Measurements from ENCODE around the gene FXYD6. TPM values are rescaled to one million over a fixed set of nuclear protein-coding genes. Genes with fewer than 3 reads are reported as not detected.

FXYD6 gene
- total and polyA plus RNA-seq, 2 of the 8 experiments (the other 6 are each of a cell fraction or from before 2014, with no cell fraction given) = 44.6 to 117 TPM

GRCh38 chr11:117873828-117874125, 2.7 kb downstream of the FXYD6 start:
- H3K79me2 ChIP-seq (ENCODE audit: control insufficient read depth in 1 of 2, insufficient read depth in 2 of 2, low read length in 2 of 2) = peaks cover 0 to 39% of the 10 kb centered on the region in 2 experiments; a peak in 1 of 4 replicates
- 97% methylated on average over 8 of the region's 8 CpGs; no CpG with 5 or more reads in 1 of the 2 experiments for WGBS, 2 experiments (ENCODE audit: extremely low coverage in 1 of 2, insufficient coverage in 1 of 2, insufficient read length in 1 of 2, insufficient replicate concordance in 2 of 2, low coverage in 1 of 2, low lambda C conversion rate in 2 of 2, missing lambda C conversion rate in 1 of 2)
- no peak overlapping the region for H2BK120ac ChIP-seq (replicated peaks; ENCODE audit: low read depth, low read length)
- H3K9me3 ChIP-seq (ENCODE audit: insufficient read depth in 2 of 2, low read depth in 1 of 2, low read length in 1 of 2) = no peaks in the 10 kb centered on the region
- no peak overlapping the region for H4K8ac ChIP-seq (ENCODE audit: extremely low read depth, insufficient read depth, low read length)
- peak overlapping the region in 2 of 4 experiments; percentile 40 to 86; a peak in 1 of 8 replicates for H3K4me3 ChIP-seq (ENCODE audit: extremely low read depth in 1 of 4, insufficient read depth in 2 of 4, low read depth in 3 of 4, low read length in 4 of 4)
- H3K23me2 ChIP-seq (ENCODE audit: low read depth, low read length) = peaks cover 25% of the 10 kb centered on the region
- H4K5ac ChIP-seq (ENCODE audit: insufficient read length, low read depth, low read length) = no peak overlapping the region
- POLR2A ChIA-PET (ENCODE audit: partially characterized antibody) = no interaction called here
- H2AK5ac ChIP-seq (ENCODE audit: low read depth, low read length) = peak overlapping the region; percentile 45; the same call in 1 of the 2 replicates
- no peak overlapping the region for H2BK5ac ChIP-seq (ENCODE audit: low read depth, low read length)
- H4K20me1 ChIP-seq (replicated peaks in 1 of 2; ENCODE audit: control insufficient read depth in 1 of 2, insufficient read depth in 2 of 2, low read length in 2 of 2) = peaks cover 8 to 12% of the 10 kb centered on the region in 2 experiments
- FAIRE-seq (no peak), DNase-seq (ENCODE audit: low read depth in 1 of 2, low spot score in 2 of 2) (peak in 1 of 2 experiments; percentile 6)
- H3K23ac ChIP-seq (ENCODE audit: insufficient read length) = no peak overlapping the region
- H3K27me3 ChIP-seq (replicated peaks in 1 of 4; ENCODE audit: control insufficient read depth in 3 of 4, extremely low read depth in 1 of 4, insufficient read depth in 3 of 4, low read length in 3 of 4) = peaks cover 0 to 14% (median 13%) of the 10 kb centered on the region in 4 experiments; a peak in 4 of 7 replicates
- no peak for TF ChIP-seq SAP30 (IDR thresholded peaks at IDR 0.05; ENCODE audit: insufficient read depth, insufficient replicate concordance, low read length)
- 0 out of 2 replicates have a peak, but pooled peaks have one; percentile 0 for TF ChIP-seq TAF1 (IDR thresholded peaks at IDR 0.05; ENCODE audit: low read depth, low read length)
- TF ChIP-seq BRCA1 (IDR thresholded peaks at IDR 0.05; ENCODE audit: low read depth, low read length) = no peak
- no peak for TF ChIP-seq CBX5 (IDR thresholded peaks at IDR 0.05; ENCODE audit: low read depth, low read length)
- TF ChIP-seq TCF12 (IDR thresholded peaks at IDR 0.05; ENCODE audit: low read depth, low read length) = no peak
- no peak for TF ChIP-seq E2F6 (IDR thresholded peaks at IDR 0.05)
- H3K79me1 ChIP-seq (ENCODE audit: low read depth, low read length) = peaks cover 9% of the 10 kb centered on the region
- no peak overlapping the region for H3K14ac ChIP-seq (ENCODE audit: insufficient read length)
- no peak overlapping the region for H4K91ac ChIP-seq (replicated peaks; ENCODE audit: insufficient read length, low read length)
- no peak overlapping the region for H2BK12ac ChIP-seq (ENCODE audit: low read depth, low read length)
- no peak overlapping the region for H3K4ac ChIP-seq (replicated peaks; ENCODE audit: insufficient read length, low read depth, low read length)
- peak overlapping the region in 1 of 2 experiments; percentile 99; a peak in 3 of 4 replicates for H3K4me2 ChIP-seq (ENCODE audit: insufficient read depth in 1 of 2, low read depth in 2 of 2, low read length in 2 of 2)
- CTCF ChIA-PET (ENCODE audit: partially characterized antibody) = interaction anchor here (1.1 to 1.5 kb wide), 2 partner anchors 12 to 73 kb away, joined by 4 to 6 read pairs; no protein-coding TSS in a partner anchor
- no peak overlapping the region for H2BK20ac ChIP-seq (ENCODE audit: low read length)
- H3K27ac ChIP-seq (ENCODE audit: low read depth, low read length) = no peak overlapping the region
- no peaks in the 10 kb centered on the region for H3K36me3 ChIP-seq (ENCODE audit: control insufficient read depth in 2 of 4, insufficient read depth in 4 of 4, low read length in 3 of 4)
- H3K4me1 ChIP-seq (replicated peaks in 1 of 4; ENCODE audit: control insufficient read depth in 3 of 4, insufficient read depth in 4 of 4, low read length in 3 of 4) = peaks cover 12 to 45% (median 35%) of the 10 kb centered on the region in 4 experiments
- H3K18ac ChIP-seq (ENCODE audit: extremely low read depth, low read length) = no peak overlapping the region
- 0 out of 2 replicates have a peak overlapping the region, but pooled peaks have one; percentile 72 for H2BK15ac ChIP-seq (ENCODE audit: low read length)
- no peak overlapping the region for H3K56ac ChIP-seq (replicated peaks; ENCODE audit: insufficient read length, low read depth, low read length)
- no peak overlapping the region; a peak in 2 of 7 replicates for H3K9ac ChIP-seq (replicated peaks in 1 of 4; ENCODE audit: extremely low read depth in 1 of 4, low read depth in 3 of 4, low read length in 3 of 4)
- no peak overlapping the region for H2AFZ ChIP-seq (ENCODE audit: low read length)
